HG02642 (cell line): ENCODE results near the gene R3HDML.
A peak's percentile ranks its signal among the peaks of the same experiment; 100 is the strongest.
"Not testable (repeated sequence)": the region's sequence is repeated elsewhere in the genome, so short reads cannot be mapped to it uniquely, and the experiment has no call there.

Experiments
- ATAC-seq: cut with Tn5 transposase; IDR thresholded peaks from one replicate; pipeline ENCODE4 v1.9.1; 2021; ENCODE audit warnings: mild to moderate bottlenecking; ENCODE audit not compliant: unreplicated experiment, poor library complexity

The R3HDML gene

GRCh38 chr20:44336725-44337380 lies at the start of gene R3HDML:
R3HDML (plus strand) TSS chr20:44337043; CDS start chr20:44337158, 115 bp downstream.
- no peak for ATAC-seq

GRCh38 chr20:44287272-44288097 lies 49.4 kb upstream of the R3HDML start:
- ATAC-seq: no peak

- ATAC-seq: no peak
Observed at GRCh38 chr20:44288252-44288651, 48.6 kb upstream of the R3HDML start.

GRCh38 chr20:44291754-44292153 lies 45.1 kb upstream of the R3HDML start:
- ATAC-seq: no peak

- no peak for ATAC-seq
Observed at GRCh38 chr20:44296011-44296410, 40.8 kb upstream of the R3HDML start.

- no peak for ATAC-seq
Observed at GRCh38 chr20:44297721-44298120, 39.1 kb upstream of the R3HDML start.

GRCh38 chr20:44299011-44299535 lies 37.8 kb upstream of the R3HDML start:
- not testable (repeated sequence) for ATAC-seq

- ATAC-seq: no peak
Observed at GRCh38 chr20:44301285-44301684, 35.6 kb upstream of the R3HDML start.

GRCh38 chr20:44302026-44302669 lies 34.7 kb upstream of the R3HDML start:
- no peak for ATAC-seq

- ATAC-seq: no peak
Observed at GRCh38 chr20:44302736-44303135, 34.1 kb upstream of the R3HDML start.

GRCh38 chr20:44304383-44304782 lies 32.5 kb upstream of the R3HDML start:
- ATAC-seq: no peak

GRCh38 chr20:44306927-44307326 lies 29.9 kb upstream of the R3HDML start:
- no peak for ATAC-seq

GRCh38 chr20:44309763-44310663 lies 26.8 kb upstream of the R3HDML start:
- ATAC-seq: no peak

GRCh38 chr20:44310664-44311639 lies 25.9 kb upstream of the R3HDML start, which contains the start of gene FITM2:
FITM2 (minus strand) TSS chr20:44311202; CDS start chr20:44311148, 54 bp downstream.
- ATAC-seq: peak; percentile 93

- no peak for ATAC-seq
Observed at GRCh38 chr20:44314870-44315269, 22.0 kb upstream of the R3HDML start.

- no peak for ATAC-seq
Observed at GRCh38 chr20:44319839-44320422, 16.9 kb upstream of the R3HDML start.

- ATAC-seq: no peak
Observed at GRCh38 chr20:44324343-44324742, 12.5 kb upstream of the R3HDML start.

- ATAC-seq: no peak
Observed at GRCh38 chr20:44326391-44327159, 10.3 kb upstream of the R3HDML start.
